Subcutaneous abdominal adipose tissue (tissue), 5 donors: ENCODE results near the gene OR8H2.

Experiments
- H3K27ac ChIP-seq: one replicate; pipeline ENCODE4 v1.7.0; 2013; ENCODE audit warnings: low read depth, mild to moderate bottlenecking, inconsistent platforms, low read length, moderate library complexity
- H3K27me3 ChIP-seq, 5 donors: one replicate each; pipeline ENCODE4 v1.7.0; 2013; ENCODE audit warnings: low read length in 5 of 5, inconsistent platforms in 1 of 5; ENCODE audit not compliant: control insufficient read depth in 5 of 5, insufficient read depth in 4 of 5
- H3K36me3 ChIP-seq, 5 donors: one replicate each; pipeline ENCODE4 v1.7.0; 2013; ENCODE audit warnings: low read length in 5 of 5; ENCODE audit not compliant: control insufficient read depth in 5 of 5, insufficient read depth in 5 of 5
- H3K4me1 ChIP-seq, 5 donors: one replicate each; pipeline ENCODE4 v1.7.0; 2013; ENCODE audit warnings: low read length in 5 of 5, mild to moderate bottlenecking in 3 of 5, moderate library complexity in 1 of 5; ENCODE audit not compliant: control insufficient read depth in 5 of 5, insufficient read depth in 5 of 5
- H3K4me3 ChIP-seq, 5 donors: one replicate each; pipeline ENCODE4 v1.7.0; 2013; ENCODE audit warnings: low read length in 5 of 5, low read depth in 1 of 5
- H3K9ac ChIP-seq, 5 donors: one replicate each; pipeline ENCODE4 v1.7.0; 2013; ENCODE audit warnings: low read length in 5 of 5, mild to moderate bottlenecking in 4 of 5, moderate library complexity in 3 of 5
- H3K9me3 ChIP-seq, 5 donors: one replicate each; pipeline ENCODE4 v1.7.0; 2013; ENCODE audit warnings: low read length in 5 of 5; ENCODE audit not compliant: control insufficient read depth in 5 of 5
- donor health status: healthy.
- donor health status: healthy.
- donor health status: healthy.
- donor health status: healthy.
- donor health status: healthy.

The OR8H2 gene

DNA sequence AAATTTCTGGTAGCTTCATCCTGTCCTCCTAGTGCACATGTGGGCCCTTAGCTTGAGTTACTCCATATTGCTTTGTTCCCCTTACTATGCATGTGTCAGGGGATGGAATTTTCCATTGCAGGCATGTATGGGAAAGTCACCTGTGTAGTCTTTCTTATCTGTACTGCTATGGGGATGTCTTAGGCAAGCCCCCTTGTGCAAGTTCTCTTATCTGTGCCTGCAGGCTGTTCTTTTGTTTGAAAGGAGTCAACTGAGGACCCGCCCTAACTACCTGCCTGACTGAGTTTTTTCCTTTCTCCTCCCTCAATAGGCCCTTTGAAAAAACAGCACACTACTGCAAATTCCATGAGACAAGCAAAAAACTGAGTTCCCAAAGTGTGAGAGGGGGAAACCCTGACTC is 47.9 kb downstream of the OR8H2 start:
- H3K27ac ChIP-seq: no peak overlapping the region
- H3K9ac ChIP-seq: no peak overlapping the region
- H3K9me3 ChIP-seq: peaks cover 0 to 21% (median 5%) of the 10 kb centered on the region in 5 donors
- no peak overlapping the region for H3K4me3 ChIP-seq
- no peaks in the 10 kb centered on the region for H3K27me3 ChIP-seq
- H3K36me3 ChIP-seq: no peaks in the 10 kb centered on the region
- H3K4me1 ChIP-seq: no peaks in the 10 kb centered on the region

DNA sequence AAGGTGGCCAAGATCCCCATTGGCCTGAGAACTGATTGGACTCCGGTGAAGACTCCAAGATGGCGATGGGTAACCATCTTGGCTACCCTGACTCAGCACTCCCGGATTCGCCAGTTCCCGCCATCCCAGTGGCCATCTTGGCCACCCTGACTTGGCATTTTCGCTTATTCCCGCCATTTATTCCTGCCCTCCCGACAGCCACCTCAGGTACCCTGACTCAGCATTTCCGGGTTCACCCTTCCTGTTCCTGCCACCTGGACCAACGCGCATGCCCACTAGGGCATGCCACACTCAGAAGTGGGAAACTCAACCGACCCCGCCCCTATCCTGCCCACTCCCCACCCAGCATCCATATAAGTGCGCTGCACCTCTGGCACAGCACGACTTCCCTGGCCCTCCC is 48.8 kb downstream of the OR8H2 start:
- H3K9ac ChIP-seq: no peak overlapping the region
- H3K27me3 ChIP-seq: no peaks in the 10 kb centered on the region
- H3K27ac ChIP-seq: no peak overlapping the region
- H3K36me3 ChIP-seq: no peaks in the 10 kb centered on the region
- no peak overlapping the region for H3K4me3 ChIP-seq
- peaks cover 0 to 21% (median 5%) of the 10 kb centered on the region in 5 donors for H3K9me3 ChIP-seq
- no peaks in the 10 kb centered on the region for H3K4me1 ChIP-seq
